K562 treated with DMSO at 1 percent for 24 hours (cell line): ENCODE measurements around the gene ALAD. TPM values are rescaled to one million over a fixed set of nuclear protein-coding genes. Genes with fewer than 3 reads are reported as not detected.

Source experiments
- total RNA-seq: library from RNA; unstranded; fragments of 300-600 nt; gene quantifications from 2 replicates; pipeline ENCODE4 v1.2.3, GENCODE V29; 2022; ENCODE audit warnings: low read depth; ENCODE audit not compliant: insufficient read depth

Gene ALAD
- total RNA-seq = 57.2 and 62.6 TPM in 2 replicates

GRCh38 chr9:113401027-113401792 lies at the start of gene ALAD:
ALAD (minus strand) TSS chr9:113401284; CDS start chr9:113393559, 7,725 bp downstream.

GRCh38 chr9:113410207-113410864 lies 9.3 kb upstream of the ALAD start, which contains the start of the genes C9orf43 and POLE3:
C9orf43 (plus strand) TSS chr9:113410747; CDS start chr9:113413494, 2,747 bp downstream.
POLE3 (minus strand) TSS chr9:113410675; CDS start chr9:113410293, 382 bp downstream.

GRCh38 chr9:113376634-113377567 lies 24.2 kb downstream of the ALAD start, which contains the start of gene HDHD3:
HDHD3 (minus strand) TSS chr9:113376986; CDS start chr9:113374354, 2,632 bp downstream.

GRCh38 chr9:113349445-113350094 lies 51.5 kb downstream of the ALAD start, which contains the start of gene BSPRY:
BSPRY (plus strand) TSS chr9:113349541; CDS start chr9:113349580, 39 bp downstream.

GRCh38 chr9:113340011-113340699 lies 60.9 kb downstream of the ALAD start, which contains the start of gene WDR31:
WDR31 (minus strand) TSS chr9:113340275; CDS start chr9:113332022, 8,253 bp downstream.

Other genes with a start within 250 kb of the ALAD start
- gene FKBP15, start 180.0 kb downstream of the ALAD start, total RNA-seq = 14.3 and 17.2 TPM in 2 replicates
- gene SLC31A1, start 179.7 kb downstream of the ALAD start, total RNA-seq = 33.4 and 34.5 TPM in 2 replicates
- gene CDC26, start 125.7 kb downstream of the ALAD start, total RNA-seq = 19.5 and 24.3 TPM in 2 replicates
- 21.7 and 23.2 TPM in 2 replicates for gene PRPF4, start 125.6 kb downstream of the ALAD start, total RNA-seq
- 0.25 and 0.78 TPM in 2 replicates for gene RNF183, start 97.9 kb downstream of the ALAD start, total RNA-seq
- 5.6 and 6.3 TPM in 2 replicates for gene WDR31, start 61.0 kb downstream of the ALAD start, total RNA-seq
- gene BSPRY, start 51.7 kb downstream of the ALAD start, total RNA-seq = 1.9 and 2.3 TPM in 2 replicates
- gene HDHD3, start 24.3 kb downstream of the ALAD start, total RNA-seq = 51.6 and 52.3 TPM in 2 replicates
- gene POLE3, start 9.4 kb upstream of the ALAD start, total RNA-seq = 55.0 and 62.5 TPM in 2 replicates
- 0.13 TPM in 1 of 2 replicates, not detected in the other for gene C9orf43, start 9.5 kb upstream of the ALAD start, total RNA-seq
- 4.8 and 6.0 TPM in 2 replicates for gene RGS3, start 62.4 kb upstream of the ALAD start, total RNA-seq